Measurements from ENCODE around the gene MYOF. TPM values are rescaled to one million over a fixed set of nuclear protein-coding genes. Genes with fewer than 3 reads are reported as not detected.
A peak's percentile ranks its signal among the peaks of the same experiment; 100 is the strongest.

The MYOF gene
- total and polyA plus RNA-seq, 3 donors from 2014 or later, result 9.4 to 21.4 (median 12.3) TPM

- no peak for DNase-seq
- H3K9me3 ChIP-seq, result no peaks in the 10 kb centered on the region
- intact Hi-C loops (cut with DNase I; ENCODE audit: low total_unique reads), result loop anchor here (5.0 kb wide), 1 partner anchor 103 kb away; the partner anchor contains the start of gene MYOF
- WGBS, 2 donors, result 79 to 85% methylated on average over 3 of the region's 3 CpGs
- H3K4me1 ChIP-seq, result peaks cover 5% of the 10 kb centered on the region
- H3K36me3 ChIP-seq (ENCODE audit: low read depth, missing control alignments), result no peaks in the 10 kb centered on the region
- TF ChIP-seq, protein P1, sequence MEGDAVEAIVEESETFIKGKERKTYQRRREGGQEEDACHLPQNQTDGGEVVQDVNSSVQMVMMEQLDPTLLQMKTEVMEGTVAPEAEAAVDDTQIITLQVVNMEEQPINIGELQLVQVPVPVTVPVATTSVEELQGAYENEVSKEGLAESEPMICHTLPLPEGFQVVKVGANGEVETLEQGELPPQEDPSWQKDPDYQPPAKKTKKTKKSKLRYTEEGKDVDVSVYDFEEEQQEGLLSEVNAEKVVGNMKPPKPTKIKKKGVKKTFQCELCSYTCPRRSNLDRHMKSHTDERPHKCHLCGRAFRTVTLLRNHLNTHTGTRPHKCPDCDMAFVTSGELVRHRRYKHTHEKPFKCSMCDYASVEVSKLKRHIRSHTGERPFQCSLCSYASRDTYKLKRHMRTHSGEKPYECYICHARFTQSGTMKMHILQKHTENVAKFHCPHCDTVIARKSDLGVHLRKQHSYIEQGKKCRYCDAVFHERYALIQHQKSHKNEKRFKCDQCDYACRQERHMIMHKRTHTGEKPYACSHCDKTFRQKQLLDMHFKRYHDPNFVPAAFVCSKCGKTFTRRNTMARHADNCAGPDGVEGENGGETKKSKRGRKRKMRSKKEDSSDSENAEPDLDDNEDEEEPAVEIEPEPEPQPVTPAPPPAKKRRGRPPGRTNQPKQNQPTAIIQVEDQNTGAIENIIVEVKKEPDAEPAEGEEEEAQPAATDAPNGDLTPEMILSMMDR (IDR thresholded peaks at IDR 0.05), result no peak
- TF ChIP-seq POLR2A (IDR thresholded peaks at IDR 0.05), result no peak
- no peak overlapping the region for H3K4me3 ChIP-seq
- no peaks in the 10 kb centered on the region for H3K27me3 ChIP-seq
- no peak overlapping the region for H3K27ac ChIP-seq
Observed at GRCh38 chr10:93378997-93379730, 103.0 kb downstream of the MYOF start.

GRCh38 chr10:93378039-93378438, 104.1 kb downstream of the MYOF start:
- Histone ChIP-seq H3K4me3 (no peak overlapping the region), H3K36me3 (ENCODE audit: low read depth, missing control alignments) (no peaks in the 10 kb centered on the region), H3K4me1 (peaks cover 5% of the 10 kb centered on the region), H3K27me3 (no peaks in the 10 kb centered on the region), H3K27ac (no peak overlapping the region), H3K9me3 (no peaks in the 10 kb centered on the region)
- intact Hi-C loops (cut with DNase I; ENCODE audit: low total_unique reads), result loop anchor here (5.0 kb wide), 1 partner anchor 104 kb away; the partner anchor contains the start of gene MYOF
- WGBS, 2 donors, result 88 to 90% methylated on average over 2 of the region's 2 CpGs
- no peak for DNase-seq
- TF ChIP-seq POLR2A (IDR thresholded peaks at IDR 0.05), result no peak
- TF ChIP-seq, protein P1 (IDR thresholded peaks at IDR 0.05), result no peak

- no peak for TF ChIP-seq POLR2A (IDR thresholded peaks at IDR 0.05)
- TF ChIP-seq, protein P1 (IDR thresholded peaks at IDR 0.05), result peak; percentile 90 to 95 (median 94)
- Histone ChIP-seq H3K27ac (peak overlapping the region; percentile 62 to 78), H3K4me3 (no peak overlapping the region), H3K27me3 (no peaks in the 10 kb centered on the region), H3K9me3 (no peaks in the 10 kb centered on the region), H3K36me3 (ENCODE audit: low read depth, missing control alignments) (no peaks in the 10 kb centered on the region), H3K4me1 (peaks cover 5% of the 10 kb centered on the region)
- 49% methylated on average over 10 of the region's 10 CpGs for WGBS, 2 donors
- intact Hi-C loops (cut with DNase I; ENCODE audit: low total_unique reads), result loop anchor here (5.0 kb wide), 1 partner anchor 106 kb away; the partner anchor contains the start of gene MYOF
- DNase-seq, result peak; percentile 47
Observed at GRCh38 chr10:93376372-93377293, 105.5 kb downstream of the MYOF start.

- Histone ChIP-seq H3K4me3 (no peak overlapping the region), H3K4me1 (no peaks in the 10 kb centered on the region), H3K36me3 (ENCODE audit: low read depth, missing control alignments) (no peaks in the 10 kb centered on the region), H3K27ac (no peak overlapping the region), H3K27me3 (no peaks in the 10 kb centered on the region), H3K9me3 (no peaks in the 10 kb centered on the region)
- no peak for DNase-seq
- TF ChIP-seq, protein P1 (IDR thresholded peaks at IDR 0.05), result no peak
- TF ChIP-seq POLR2A (IDR thresholded peaks at IDR 0.05), result no peak
- WGBS, 2 donors, result 34 to 55% methylated on average over 1 of the region's 1 CpG
- intact Hi-C loops (cut with DNase I; ENCODE audit: low total_unique reads), result no loop called here
Observed at GRCh38 chr10:93370961-93371360, 111.2 kb downstream of the MYOF start.
